Measurements from ENCODE around the gene UQCR10.

Gene UQCR10

GRCh38 chr22:29797351-29797750 lies 30.2 kb downstream of the UQCR10 start:
- no peak for ATAC-seq
- TF ChIP-seq ZNF70 (CRISPR knock-in tag; IDR thresholded peaks at IDR 0.05) (no peak), CSRNP3 (CRISPR knock-in tag; IDR thresholded peaks at IDR 0.05) (no peak), ARNTL (CRISPR knock-in tag; IDR thresholded peaks at IDR 0.05; ENCODE audit: borderline replicate concordance, low read depth) (no peak), CSDC2 (CRISPR knock-in tag; IDR thresholded peaks at IDR 0.05) (no peak), TCF4 (CRISPR knock-in tag; IDR thresholded peaks at IDR 0.05; ENCODE audit: borderline replicate concordance) (no peak), TOX (CRISPR knock-in tag; IDR thresholded peaks at IDR 0.05; ENCODE audit: borderline replicate concordance) (no peak), PATZ1 (CRISPR knock-in tag; IDR thresholded peaks at IDR 0.05; ENCODE audit: borderline replicate concordance) (no peak), ZFP30 (CRISPR knock-in tag; IDR thresholded peaks at IDR 0.05) (no peak), RARB (CRISPR knock-in tag; IDR thresholded peaks at IDR 0.05) (no peak), GLIS3 (CRISPR knock-in tag; IDR thresholded peaks at IDR 0.05) (no peak), TSHZ2 (CRISPR knock-in tag; IDR thresholded peaks at IDR 0.05) (no peak), POU6F1 (CRISPR knock-in tag; IDR thresholded peaks at IDR 0.05; ENCODE audit: borderline replicate concordance, low read depth) (no peak), SNAI2 (CRISPR knock-in tag; IDR thresholded peaks at IDR 0.05) (no peak), ESRRG (CRISPR knock-in tag; IDR thresholded peaks at IDR 0.05) (no peak), ZC3H10 (CRISPR knock-in tag; IDR thresholded peaks at IDR 0.05) (no peak), ZNF8 (CRISPR knock-in tag; IDR thresholded peaks at IDR 0.05) (no peak)

- TF ChIP-seq CSDC2 (CRISPR knock-in tag; IDR thresholded peaks at IDR 0.05) (no peak), PPARA (CRISPR knock-in tag; IDR thresholded peaks at IDR 0.05; ENCODE audit: borderline replicate concordance) (no peak)
- no peak for ATAC-seq
Observed at GRCh38 chr22:29798318-29798717, 31.1 kb downstream of the UQCR10 start.

- ATAC-seq: no peak
- TF ChIP-seq ZNF70 (CRISPR knock-in tag; IDR thresholded peaks at IDR 0.05) (no peak), ARNTL (CRISPR knock-in tag; IDR thresholded peaks at IDR 0.05; ENCODE audit: borderline replicate concordance, low read depth) (no peak), OSR1 (CRISPR knock-in tag; IDR thresholded peaks at IDR 0.05) (no peak), ZFP30 (CRISPR knock-in tag; IDR thresholded peaks at IDR 0.05) (no peak)
Observed at GRCh38 chr22:29798801-29799200, 31.6 kb downstream of the UQCR10 start.

GRCh38 chr22:29799217-29799680 lies 32.1 kb downstream of the UQCR10 start:
- TF ChIP-seq BACH2 (CRISPR knock-in tag; IDR thresholded peaks at IDR 0.05; ENCODE audit: borderline replicate concordance) (peak; percentile 74; the same call in 1 of the 2 replicates), SNAI2 (CRISPR knock-in tag; IDR thresholded peaks at IDR 0.05) (0 out of 2 replicates have a peak, but pooled peaks have one; percentile 51), ARNTL (CRISPR knock-in tag; IDR thresholded peaks at IDR 0.05; ENCODE audit: borderline replicate concordance, low read depth) (no peak), CSDC2 (CRISPR knock-in tag; IDR thresholded peaks at IDR 0.05) (peak; percentile 86), TSHZ2 (CRISPR knock-in tag; IDR thresholded peaks at IDR 0.05) (peak; percentile 52; the same call in 1 of the 2 replicates), ISL1 (CRISPR knock-in tag; IDR thresholded peaks at IDR 0.05) (peak; percentile 66)
- ATAC-seq: peak; percentile 99

Measured in SK-N-SH treated with all-trans-retinoic acid at 6 μM for 48 hours (cell line).